ENCODE results near the gene PKP1.

PKP1 gene

DNA sequence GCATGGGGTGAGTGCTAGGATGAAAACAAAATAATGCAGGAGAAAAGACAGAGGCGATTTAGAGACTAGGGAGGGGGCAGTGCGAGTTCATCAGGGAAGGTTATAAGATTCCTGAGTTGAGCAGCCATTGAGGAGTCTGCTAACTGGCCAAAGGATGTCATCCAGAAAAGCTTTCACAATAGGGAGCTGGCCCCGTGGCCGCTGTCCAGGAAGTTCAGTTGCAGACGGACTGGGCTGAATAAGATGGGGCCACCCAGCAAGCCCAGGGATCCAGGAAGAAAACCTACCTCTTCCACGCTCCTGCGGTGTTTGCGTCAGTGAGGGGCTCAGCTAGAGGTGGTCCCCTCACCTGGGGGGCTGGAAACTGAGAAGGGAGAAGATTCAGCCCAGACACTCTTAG lies 4.0 kb upstream of the PKP1 start:
- no peak for DNase-seq (ENCODE audit: low spot score)
- TF ChIP-seq, protein P1, sequence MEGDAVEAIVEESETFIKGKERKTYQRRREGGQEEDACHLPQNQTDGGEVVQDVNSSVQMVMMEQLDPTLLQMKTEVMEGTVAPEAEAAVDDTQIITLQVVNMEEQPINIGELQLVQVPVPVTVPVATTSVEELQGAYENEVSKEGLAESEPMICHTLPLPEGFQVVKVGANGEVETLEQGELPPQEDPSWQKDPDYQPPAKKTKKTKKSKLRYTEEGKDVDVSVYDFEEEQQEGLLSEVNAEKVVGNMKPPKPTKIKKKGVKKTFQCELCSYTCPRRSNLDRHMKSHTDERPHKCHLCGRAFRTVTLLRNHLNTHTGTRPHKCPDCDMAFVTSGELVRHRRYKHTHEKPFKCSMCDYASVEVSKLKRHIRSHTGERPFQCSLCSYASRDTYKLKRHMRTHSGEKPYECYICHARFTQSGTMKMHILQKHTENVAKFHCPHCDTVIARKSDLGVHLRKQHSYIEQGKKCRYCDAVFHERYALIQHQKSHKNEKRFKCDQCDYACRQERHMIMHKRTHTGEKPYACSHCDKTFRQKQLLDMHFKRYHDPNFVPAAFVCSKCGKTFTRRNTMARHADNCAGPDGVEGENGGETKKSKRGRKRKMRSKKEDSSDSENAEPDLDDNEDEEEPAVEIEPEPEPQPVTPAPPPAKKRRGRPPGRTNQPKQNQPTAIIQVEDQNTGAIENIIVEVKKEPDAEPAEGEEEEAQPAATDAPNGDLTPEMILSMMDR (IDR thresholded peaks at IDR 0.05; ENCODE audit: borderline replicate concordance, control extremely low read depth, extremely low read depth, insufficient read depth, missing control alignments): no peak
- in situ Hi-C loops (cut with MboI; ENCODE audit: low sequenced_read_pairs, unreplicated experiment): no loop called here

DNA sequence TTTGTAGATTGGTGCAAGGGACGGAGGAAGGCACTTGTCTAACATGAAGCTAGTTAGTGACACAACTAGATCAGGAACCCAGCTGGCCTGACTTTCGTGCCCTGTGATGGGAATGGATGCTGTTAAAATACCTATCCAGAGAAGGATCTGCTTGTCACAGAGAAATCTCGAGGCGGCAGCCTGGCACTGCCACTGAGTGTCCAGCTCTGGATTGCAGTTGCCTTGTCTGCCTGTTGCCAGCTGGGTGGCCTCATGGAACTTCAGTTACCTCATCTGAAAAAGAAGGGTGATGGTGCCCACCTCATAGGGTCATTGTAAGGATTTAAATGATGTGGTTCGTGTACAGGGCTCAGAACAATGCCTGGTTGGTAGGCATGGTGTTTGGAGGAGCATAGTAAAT lies 2.4 kb upstream of the PKP1 start:
- TF ChIP-seq, protein P1 (IDR thresholded peaks at IDR 0.05; ENCODE audit: borderline replicate concordance, control extremely low read depth, extremely low read depth, insufficient read depth, missing control alignments): no peak
- in situ Hi-C loops (cut with MboI; ENCODE audit: low sequenced_read_pairs, unreplicated experiment): no loop called here
- no peak for DNase-seq (ENCODE audit: low spot score)

DNA sequence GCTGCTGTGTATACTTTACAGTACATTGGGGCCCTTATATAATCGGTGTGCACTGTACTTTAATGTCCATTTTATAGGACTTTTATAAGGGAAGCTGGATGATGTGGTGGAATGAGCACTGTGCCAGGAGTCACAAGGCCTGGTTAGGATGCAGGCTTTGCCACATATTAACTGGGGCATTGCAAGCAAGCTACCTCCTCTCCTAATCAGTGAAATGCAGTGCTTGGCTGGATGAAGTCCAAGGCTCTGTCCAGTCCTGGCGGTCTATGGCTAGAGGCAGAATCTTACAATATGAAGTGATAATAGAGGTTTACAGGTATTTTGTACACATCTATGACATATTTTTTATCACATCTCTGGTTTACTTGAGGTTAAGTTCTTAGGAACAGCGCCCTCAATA lies 1.7 kb upstream of the PKP1 start:
- in situ Hi-C loops (cut with MboI; ENCODE audit: low sequenced_read_pairs, unreplicated experiment): no loop called here
- TF ChIP-seq, protein P1 (IDR thresholded peaks at IDR 0.05; ENCODE audit: borderline replicate concordance, control extremely low read depth, extremely low read depth, insufficient read depth, missing control alignments): no peak
- DNase-seq (ENCODE audit: low spot score): no peak

DNA sequence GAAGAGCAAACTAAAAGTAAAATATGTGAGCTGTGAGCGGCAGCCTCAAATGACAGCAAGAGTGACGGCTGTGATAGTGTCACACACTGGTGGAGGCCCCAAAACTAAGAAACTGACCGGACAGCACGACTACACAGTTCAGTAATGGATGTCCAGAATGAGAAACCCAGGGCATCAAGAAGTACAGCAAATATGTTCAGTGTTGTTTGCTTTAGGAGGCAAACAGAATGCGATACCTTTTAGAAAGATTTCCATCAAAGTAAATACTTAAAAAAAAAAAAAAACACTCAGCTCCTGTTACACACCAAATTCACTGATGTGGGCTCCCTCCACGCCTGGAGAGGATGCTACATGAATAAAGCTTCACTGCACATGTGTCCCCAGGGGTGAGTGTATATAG lies 1.1 kb upstream of the PKP1 start:
- in situ Hi-C loops (cut with MboI; ENCODE audit: low sequenced_read_pairs, unreplicated experiment): no loop called here
- TF ChIP-seq, protein P1 (IDR thresholded peaks at IDR 0.05; ENCODE audit: borderline replicate concordance, control extremely low read depth, extremely low read depth, insufficient read depth, missing control alignments): no peak
- DNase-seq (ENCODE audit: low spot score): no peak

DNA sequence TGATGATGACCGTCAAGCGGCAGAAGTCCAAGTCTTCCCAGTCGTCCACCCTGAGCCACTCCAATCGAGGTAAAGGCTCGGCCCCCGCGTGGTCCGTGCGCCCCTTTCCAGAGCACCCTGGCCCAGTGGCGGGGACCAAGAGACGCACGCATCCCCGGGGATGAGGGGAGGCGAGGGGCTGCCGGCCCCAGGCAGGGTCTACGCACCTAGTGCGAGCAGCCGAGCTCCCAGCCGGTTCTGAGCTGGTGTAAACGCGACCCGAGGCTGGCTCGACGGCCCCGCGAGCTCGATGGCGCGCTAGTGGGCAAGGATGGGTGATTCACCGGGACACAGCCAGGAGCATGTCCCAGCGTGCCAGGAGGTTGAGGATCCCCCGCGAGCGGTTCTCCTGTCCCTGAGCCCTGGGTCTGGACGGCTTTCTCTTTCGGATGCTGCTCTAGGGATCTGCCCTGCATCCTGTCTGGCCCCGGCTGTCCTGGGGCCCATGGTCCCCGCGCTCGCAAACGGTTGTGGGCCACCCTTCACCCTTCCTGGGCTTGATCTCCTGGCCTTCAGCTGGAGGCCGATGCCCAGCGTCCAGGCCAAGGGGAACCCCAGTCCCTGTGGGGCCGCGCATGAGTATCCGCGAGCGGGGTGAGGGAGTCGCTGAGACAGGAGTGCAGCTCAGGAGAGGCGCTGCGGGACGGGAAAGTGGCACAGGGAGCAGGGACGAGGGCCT lies 689 bp downstream of the PKP1 start:
- DNase-seq (ENCODE audit: low spot score): no peak
- TF ChIP-seq, protein P1 (IDR thresholded peaks at IDR 0.05; ENCODE audit: borderline replicate concordance, control extremely low read depth, extremely low read depth, insufficient read depth, missing control alignments): no peak
- in situ Hi-C loops (cut with MboI; ENCODE audit: low sequenced_read_pairs, unreplicated experiment): no loop called here

DNA sequence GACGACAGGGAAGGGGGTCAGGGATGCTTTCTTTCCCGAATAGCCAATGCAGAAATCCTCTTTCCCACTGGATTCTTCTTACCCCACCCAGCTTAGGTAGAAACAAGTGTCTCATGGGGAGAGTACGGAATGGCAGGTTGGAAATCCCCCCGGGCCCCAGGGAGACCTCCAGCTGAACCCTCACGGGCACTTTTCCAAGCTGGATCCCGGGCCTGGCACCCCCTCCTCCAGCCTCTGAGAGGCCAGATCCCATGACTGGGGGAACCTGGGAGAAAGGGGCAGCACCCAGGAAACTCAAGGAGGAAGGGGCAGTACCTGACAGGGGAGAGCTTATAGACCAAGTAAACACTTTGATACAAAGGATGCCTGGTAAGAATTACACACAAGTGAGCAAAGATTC lies 1.3 kb downstream of the PKP1 start:
- in situ Hi-C loops (cut with MboI; ENCODE audit: low sequenced_read_pairs, unreplicated experiment): no loop called here
- TF ChIP-seq, protein P1 (IDR thresholded peaks at IDR 0.05; ENCODE audit: borderline replicate concordance, control extremely low read depth, extremely low read depth, insufficient read depth, missing control alignments): no peak
- DNase-seq (ENCODE audit: low spot score): no peak

All from GM13976 (cell line).